ENCODE results near the gene CENPX.

The CENPX gene

GRCh38 chr17:82004517-82005455 is 17.9 kb downstream of the CENPX start:
- no peak for TF ChIP-seq CTCF (IDR thresholded peaks at IDR 0.05; ENCODE audit: borderline replicate concordance, control extremely low read depth, extremely low read depth, insufficient read depth, missing control alignments)
- in situ Hi-C loops (cut with MboI; ENCODE audit: low sequenced_read_pairs, unreplicated experiment) = no loop called here
- no peak for DNase-seq (ENCODE audit: low spot score)

- in situ Hi-C loops (cut with MboI; ENCODE audit: low sequenced_read_pairs, unreplicated experiment) = no loop called here
- DNase-seq (ENCODE audit: low spot score) = no peak
- TF ChIP-seq CTCF (IDR thresholded peaks at IDR 0.05; ENCODE audit: borderline replicate concordance, control extremely low read depth, extremely low read depth, insufficient read depth, missing control alignments) = no peak
Measured at GRCh38 chr17:82003411-82004381, 19.0 kb downstream of the CENPX start.

GRCh38 chr17:82001571-82002056 is 21.1 kb downstream of the CENPX start:
- DNase-seq (ENCODE audit: low spot score) = no peak
- no peak for TF ChIP-seq CTCF (IDR thresholded peaks at IDR 0.05; ENCODE audit: borderline replicate concordance, control extremely low read depth, extremely low read depth, insufficient read depth, missing control alignments)
- in situ Hi-C loops (cut with MboI; ENCODE audit: low sequenced_read_pairs, unreplicated experiment) = no loop called here

GRCh38 chr17:82000803-82001570 is 21.7 kb downstream of the CENPX start:
- DNase-seq (ENCODE audit: low spot score) = no peak
- no peak for TF ChIP-seq CTCF (IDR thresholded peaks at IDR 0.05; ENCODE audit: borderline replicate concordance, control extremely low read depth, extremely low read depth, insufficient read depth, missing control alignments)
- in situ Hi-C loops (cut with MboI; ENCODE audit: low sequenced_read_pairs, unreplicated experiment) = no loop called here

GRCh38 chr17:81999976-82000802 is 22.5 kb downstream of the CENPX start:
- in situ Hi-C loops (cut with MboI; ENCODE audit: low sequenced_read_pairs, unreplicated experiment) = no loop called here
- no peak for TF ChIP-seq CTCF (IDR thresholded peaks at IDR 0.05; ENCODE audit: borderline replicate concordance, control extremely low read depth, extremely low read depth, insufficient read depth, missing control alignments)
- no peak for DNase-seq (ENCODE audit: low spot score)

Data from GM13976 (cell line).